ENCODE data around the gene SURF6. TPM values are rescaled to one million over a fixed set of nuclear protein-coding genes. Genes with fewer than 3 reads are reported as not detected.

Gene SURF6
- total RNA-seq, 1 donor from 2014 or later = 24.9 TPM

GRCh38 chr9:133282464-133283238 lies 53.3 kb downstream of the SURF6 start:
- no peaks in the 10 kb centered on the region for H3K4me1 Mint-ChIP-seq
- H3K27me3 Mint-ChIP-seq (ENCODE audit: low read depth) = peaks cover 31% of the 10 kb centered on the region
- no peaks in the 10 kb centered on the region for H3K36me3 Mint-ChIP-seq
- TF ChIP-seq CTCF (IDR thresholded peaks at IDR 0.05; ENCODE audit: unreplicated experiment) = no peak
- H3K9me3 Mint-ChIP-seq = peaks cover 8% of the 10 kb centered on the region
- no peak overlapping the region for H3K27ac Mint-ChIP-seq
- H3K4me3 Mint-ChIP-seq = no peak overlapping the region
- DNase-seq (ENCODE audit: low spot score in 2 of 2, unreplicated experiment in 2 of 2) = peak in 1 of 2 experiments; percentile 10

- Mint-ChIP-seq H3K36me3 (no peaks in the 10 kb centered on the region), H3K4me3 (no peak overlapping the region), H3K27me3 (ENCODE audit: low read depth) (peaks cover 49% of the 10 kb centered on the region), H3K4me1 (peaks cover 2% of the 10 kb centered on the region), H3K27ac (no peak overlapping the region), H3K9me3 (no peaks in the 10 kb centered on the region)
- no peak for TF ChIP-seq CTCF (IDR thresholded peaks at IDR 0.05; ENCODE audit: unreplicated experiment)
- peak in 1 of 2 experiments; percentile 1 for DNase-seq (ENCODE audit: low spot score in 2 of 2, unreplicated experiment in 2 of 2)
Measured at GRCh38 chr9:133280392-133280791, 55.6 kb downstream of the SURF6 start.

Other genes with a start within 250 kb of the SURF6 start
- gene RALGDS, start 214.9 kb downstream of the SURF6 start, total RNA-seq = 78.9 to 83.5 TPM (median 82.9 TPM) in 3 replicates
- 29.1 to 32.8 TPM (median 31.8 TPM) in 3 replicates for gene GBGT1, start 172.3 kb downstream of the SURF6 start, total RNA-seq
- gene OBP2B, start 126.9 kb downstream of the SURF6 start, total RNA-seq = not detected in 3 replicates
- 2.0 to 3.2 TPM (median 2.3 TPM) in 3 replicates for gene ABO, start 61.0 kb downstream of the SURF6 start, total RNA-seq
- gene MED22, start 11.9 kb upstream of the SURF6 start, total RNA-seq = 35.1 to 39.4 TPM (median 36.0 TPM) in 3 replicates
- 2,220 to 2,356 TPM (median 2,311 TPM) in 3 replicates for gene RPL7A, start 12.0 kb upstream of the SURF6 start, total RNA-seq
- gene SURF1, start 20.3 kb upstream of the SURF6 start, total RNA-seq = 29.4 to 31.4 TPM (median 30.0 TPM) in 3 replicates
- gene SURF2, start 20.4 kb upstream of the SURF6 start, total RNA-seq = 10.3 to 12.7 TPM (median 12.1 TPM) in 3 replicates
- 147 to 152 TPM (median 149 TPM) in 3 replicates for gene SURF4, start 39.9 kb upstream of the SURF6 start, total RNA-seq
- gene STKLD1, start 40.2 kb upstream of the SURF6 start, total RNA-seq = 6.6 to 7.5 TPM (median 6.7 TPM) in 3 replicates
- 26.1 to 28.2 TPM (median 27.0 TPM) in 3 replicates for gene REXO4, start 81.8 kb upstream of the SURF6 start, total RNA-seq
- 20.7 to 21.6 TPM (median 21.3 TPM) in 3 replicates for gene ADAMTS13, start 86.2 kb upstream of the SURF6 start, total RNA-seq
- 35.4 to 44.5 TPM (median 40.2 TPM) in 3 replicates for gene CACFD1, start 123.8 kb upstream of the SURF6 start, total RNA-seq
- 8.2 to 9.0 TPM (median 8.2 TPM) in 3 replicates for gene SLC2A6, start 142.9 kb upstream of the SURF6 start, total RNA-seq
- gene MYMK, start 188.8 kb upstream of the SURF6 start, total RNA-seq = not detected in 3 replicates
- gene ADAMTSL2, start 198.5 kb upstream of the SURF6 start, total RNA-seq = 6.2 to 7.0 TPM (median 6.5 TPM) in 3 replicates